ENCODE results near the gene SEC31B. TPM values are rescaled to one million over a fixed set of nuclear protein-coding genes. Genes with fewer than 3 reads are reported as not detected.

SEC31B gene
- total RNA-seq, 1 donor from 2014 or later: 8.8 TPM

DNA sequence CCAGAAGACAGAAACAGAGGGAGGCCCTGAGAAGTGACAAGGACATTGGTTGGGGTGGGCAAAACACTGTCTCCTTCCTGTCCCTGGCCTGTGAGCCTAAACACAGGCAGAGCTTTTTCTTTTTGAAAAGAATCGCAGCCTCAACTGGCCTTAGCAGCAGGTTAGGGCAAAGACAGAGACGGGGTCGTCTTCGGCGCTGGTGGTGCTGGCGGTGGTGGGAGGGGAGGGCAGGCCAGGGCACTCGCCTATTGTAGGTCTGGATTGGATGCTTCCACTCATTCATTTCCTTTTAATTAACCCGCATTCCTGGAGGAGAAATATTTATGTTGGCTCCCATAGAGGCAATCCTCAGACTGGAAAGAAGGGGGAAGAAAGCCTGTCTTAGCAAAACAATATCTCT is 34.3 kb downstream of the SEC31B start:
- H3K27me3 Mint-ChIP-seq (ENCODE audit: insufficient read depth, low read depth): peaks cover 24% of the 10 kb centered on the region
- H3K27ac Mint-ChIP-seq: peak overlapping the region; percentile 99
- H3K9ac ChIP-seq: no peak overlapping the region
- H3K4me3 ChIP-seq: no peak overlapping the region
- peaks cover 30% of the 10 kb centered on the region for H3K36me3 Mint-ChIP-seq
- H2AFZ ChIP-seq (replicated peaks): no peak overlapping the region
- DNase-seq (ENCODE audit: low spot score): peak; percentile 88
- H3K4me2 ChIP-seq: peak overlapping the region; percentile 83
- H3K9me3 Mint-ChIP-seq: no peaks in the 10 kb centered on the region
- H3K4me3 Mint-ChIP-seq: peak overlapping the region; percentile 60
- peaks cover 14% of the 10 kb centered on the region for H4K20me1 ChIP-seq (ENCODE audit: low read depth)
- peak overlapping the region; percentile 98 for H3K27ac ChIP-seq
- TF ChIP-seq EZH2 (IDR thresholded peaks at IDR 0.05) (no peak), EZH2phosphoT487 (IDR thresholded peaks at IDR 0.05) (no peak)
- TF ChIP-seq, protein P1, sequence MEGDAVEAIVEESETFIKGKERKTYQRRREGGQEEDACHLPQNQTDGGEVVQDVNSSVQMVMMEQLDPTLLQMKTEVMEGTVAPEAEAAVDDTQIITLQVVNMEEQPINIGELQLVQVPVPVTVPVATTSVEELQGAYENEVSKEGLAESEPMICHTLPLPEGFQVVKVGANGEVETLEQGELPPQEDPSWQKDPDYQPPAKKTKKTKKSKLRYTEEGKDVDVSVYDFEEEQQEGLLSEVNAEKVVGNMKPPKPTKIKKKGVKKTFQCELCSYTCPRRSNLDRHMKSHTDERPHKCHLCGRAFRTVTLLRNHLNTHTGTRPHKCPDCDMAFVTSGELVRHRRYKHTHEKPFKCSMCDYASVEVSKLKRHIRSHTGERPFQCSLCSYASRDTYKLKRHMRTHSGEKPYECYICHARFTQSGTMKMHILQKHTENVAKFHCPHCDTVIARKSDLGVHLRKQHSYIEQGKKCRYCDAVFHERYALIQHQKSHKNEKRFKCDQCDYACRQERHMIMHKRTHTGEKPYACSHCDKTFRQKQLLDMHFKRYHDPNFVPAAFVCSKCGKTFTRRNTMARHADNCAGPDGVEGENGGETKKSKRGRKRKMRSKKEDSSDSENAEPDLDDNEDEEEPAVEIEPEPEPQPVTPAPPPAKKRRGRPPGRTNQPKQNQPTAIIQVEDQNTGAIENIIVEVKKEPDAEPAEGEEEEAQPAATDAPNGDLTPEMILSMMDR (IDR thresholded peaks at IDR 0.05): no peak
- peaks cover 55% of the 10 kb centered on the region for H3F3A ChIP-seq (ENCODE audit: low read depth)
- peaks cover 83% of the 10 kb centered on the region for H3K27me3 ChIP-seq
- no peaks in the 10 kb centered on the region for H3K36me3 ChIP-seq
- H3K9me3 ChIP-seq (ENCODE audit: low read depth): no peaks in the 10 kb centered on the region
- H3K4me1 ChIP-seq: peaks cover 52% of the 10 kb centered on the region
- peaks cover 4% of the 10 kb centered on the region for H3K79me2 ChIP-seq (ENCODE audit: low read depth)
- peaks cover 68% of the 10 kb centered on the region for H3K4me1 Mint-ChIP-seq

DNA sequence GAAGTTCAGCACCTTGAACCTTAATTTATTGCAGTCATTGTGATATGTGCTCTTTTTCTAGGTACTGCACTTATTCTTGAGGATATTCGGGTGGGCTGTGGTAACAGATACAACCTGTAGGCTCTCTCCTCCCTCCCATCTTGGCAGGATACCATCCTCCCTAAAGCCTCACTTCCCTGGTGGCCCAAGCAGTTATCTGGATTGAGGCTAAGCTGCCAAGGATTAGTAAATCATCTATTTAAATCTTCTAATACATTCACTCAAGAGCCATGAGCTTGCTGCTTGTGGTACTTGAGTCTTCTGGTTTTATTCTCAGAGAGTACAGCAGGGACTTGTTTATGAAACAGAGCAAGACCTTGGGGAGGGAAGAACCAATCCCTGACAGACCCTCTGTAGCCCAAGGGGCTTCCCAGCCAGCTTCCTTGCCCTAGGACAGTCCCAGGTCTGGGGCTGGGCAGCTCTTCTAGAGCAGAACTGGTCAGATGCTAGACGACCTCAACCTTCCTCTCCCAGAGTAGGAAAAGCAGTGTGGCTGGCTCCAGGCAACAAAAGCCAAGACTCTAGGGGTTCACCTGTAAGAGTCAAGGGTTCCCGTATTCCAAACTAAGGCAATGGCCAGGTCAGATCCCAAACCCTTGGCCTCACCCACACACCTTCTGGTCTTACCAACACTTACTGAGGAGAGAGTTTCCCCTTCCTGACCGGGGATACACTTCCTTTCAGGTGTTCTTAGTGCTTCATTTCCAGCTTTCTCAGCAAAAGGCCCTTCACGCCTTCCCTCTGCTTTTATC is 35.6 kb downstream of the SEC31B start:
- no peak for TF ChIP-seq EZH2phosphoT487 (IDR thresholded peaks at IDR 0.05)
- TF ChIP-seq, protein P1 (IDR thresholded peaks at IDR 0.05): no peak
- TF ChIP-seq EZH2 (IDR thresholded peaks at IDR 0.05): no peak
- peaks cover 83% of the 10 kb centered on the region for H3K27me3 ChIP-seq
- no peak overlapping the region for H2AFZ ChIP-seq (replicated peaks)
- peaks cover 4% of the 10 kb centered on the region for H3K79me2 ChIP-seq (ENCODE audit: low read depth)
- H3K27ac ChIP-seq: no peak overlapping the region
- H3K4me3 ChIP-seq: no peak overlapping the region
- peaks cover 23% of the 10 kb centered on the region for H3K27me3 Mint-ChIP-seq (ENCODE audit: insufficient read depth, low read depth)
- peaks cover 23% of the 10 kb centered on the region for H3K36me3 Mint-ChIP-seq
- H3K4me1 Mint-ChIP-seq: peaks cover 64% of the 10 kb centered on the region
- no peak for DNase-seq (ENCODE audit: low spot score)
- no peaks in the 10 kb centered on the region for H3K9me3 Mint-ChIP-seq
- peak overlapping the region; percentile 83 for H3K4me2 ChIP-seq
- peaks cover 14% of the 10 kb centered on the region for H4K20me1 ChIP-seq (ENCODE audit: low read depth)
- H3K4me1 ChIP-seq: peaks cover 52% of the 10 kb centered on the region
- no peak overlapping the region for H3K9ac ChIP-seq
- H3K4me3 Mint-ChIP-seq: peak overlapping the region; percentile 81
- no peaks in the 10 kb centered on the region for H3K9me3 ChIP-seq (ENCODE audit: low read depth)
- peaks cover 55% of the 10 kb centered on the region for H3F3A ChIP-seq (ENCODE audit: low read depth)
- H3K27ac Mint-ChIP-seq: peak overlapping the region; percentile 99
- no peaks in the 10 kb centered on the region for H3K36me3 ChIP-seq

DNA sequence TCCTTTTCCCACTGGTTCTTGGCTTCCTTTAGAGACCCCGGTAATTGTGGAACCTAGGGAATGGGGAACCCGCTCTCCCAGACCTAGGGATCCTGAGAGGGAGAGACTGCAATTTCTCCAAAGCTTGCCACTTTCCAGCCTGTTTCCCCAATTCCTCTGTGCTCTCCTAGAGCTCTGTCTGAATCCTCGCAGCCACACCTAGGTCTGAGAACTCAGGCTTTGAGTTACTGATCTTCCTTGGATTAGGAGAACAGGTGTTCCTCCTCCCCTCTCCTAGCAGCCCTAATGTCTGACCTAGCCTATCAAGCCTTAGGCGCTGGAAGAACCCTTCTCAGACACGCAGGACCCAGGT is 36.9 kb downstream of the SEC31B start:
- H3K9ac ChIP-seq: no peak overlapping the region
- Mint-ChIP-seq H3K36me3 (peaks cover 21% of the 10 kb centered on the region), H3K27me3 (ENCODE audit: insufficient read depth, low read depth) (peaks cover 21% of the 10 kb centered on the region), H3K9me3 (no peaks in the 10 kb centered on the region), H3K4me3 (peak overlapping the region; percentile 81), H3K27ac (peak overlapping the region; percentile 23), H3K4me1 (peaks cover 60% of the 10 kb centered on the region)
- no peaks in the 10 kb centered on the region for H3K36me3 ChIP-seq
- H3K9me3 ChIP-seq (ENCODE audit: low read depth): no peaks in the 10 kb centered on the region
- peaks cover 4% of the 10 kb centered on the region for H3K79me2 ChIP-seq (ENCODE audit: low read depth)
- peaks cover 14% of the 10 kb centered on the region for H4K20me1 ChIP-seq (ENCODE audit: low read depth)
- H3K4me2 ChIP-seq: peak overlapping the region; percentile 83
- no peak overlapping the region for H2AFZ ChIP-seq (replicated peaks)
- peaks cover 50% of the 10 kb centered on the region for H3K4me1 ChIP-seq
- peaks cover 83% of the 10 kb centered on the region for H3K27me3 ChIP-seq
- H3F3A ChIP-seq (ENCODE audit: low read depth): peaks cover 53% of the 10 kb centered on the region
- TF ChIP-seq, protein P1 (IDR thresholded peaks at IDR 0.05): no peak
- TF ChIP-seq EZH2phosphoT487 (IDR thresholded peaks at IDR 0.05): no peak
- TF ChIP-seq EZH2 (IDR thresholded peaks at IDR 0.05): no peak
- H3K4me3 ChIP-seq: peak overlapping the region; percentile 50
- no peak for DNase-seq (ENCODE audit: low spot score)
- no peak overlapping the region for H3K27ac ChIP-seq

All from neural progenitor cell (in vitro differentiated cells).